Stomach smooth muscle (tissue), 2 donors: ENCODE measurements around the gene VWA7.

Source experiments
- H3K27ac ChIP-seq: one replicate; pipeline ENCODE4 v1.7.0; 2013; ENCODE audit warnings: mild to moderate bottlenecking, low read length, inconsistent platforms
- H3K27me3 ChIP-seq, 2 donors: one replicate each; pipeline ENCODE4 v1.7.0; 2013; ENCODE audit warnings: low read length in 2 of 2; ENCODE audit not compliant: insufficient read depth in 2 of 2, control insufficient read depth in 1 of 2
- H3K36me3 ChIP-seq, 2 donors: one replicate each; pipeline ENCODE4 v1.7.0; 2013; ENCODE audit warnings: low read length in 2 of 2; ENCODE audit not compliant: control insufficient read depth in 2 of 2, insufficient read depth in 2 of 2
- H3K4me1 ChIP-seq: one replicate; pipeline ENCODE4 v1.7.0; 2013; ENCODE audit warnings: low read length; ENCODE audit not compliant: control insufficient read depth, insufficient read depth
- H3K4me3 ChIP-seq, 2 donors: one replicate each; pipeline ENCODE4 v1.7.0; 2013; ENCODE audit warnings: low read length in 2 of 2
- H3K9ac ChIP-seq, 2 donors: one replicate each; pipeline ENCODE4 v1.7.0; 2013; ENCODE audit warnings: low read length in 2 of 2, mild to moderate bottlenecking in 1 of 2
- H3K9me3 ChIP-seq, 2 donors: one replicate each; pipeline ENCODE4 v1.7.0; 2013; ENCODE audit warnings: low read length in 2 of 2; ENCODE audit not compliant: control insufficient read depth in 2 of 2
- donor health status: healthy.
- donor health status: Pancreatic carcinoma.

The VWA7 gene

DNA sequence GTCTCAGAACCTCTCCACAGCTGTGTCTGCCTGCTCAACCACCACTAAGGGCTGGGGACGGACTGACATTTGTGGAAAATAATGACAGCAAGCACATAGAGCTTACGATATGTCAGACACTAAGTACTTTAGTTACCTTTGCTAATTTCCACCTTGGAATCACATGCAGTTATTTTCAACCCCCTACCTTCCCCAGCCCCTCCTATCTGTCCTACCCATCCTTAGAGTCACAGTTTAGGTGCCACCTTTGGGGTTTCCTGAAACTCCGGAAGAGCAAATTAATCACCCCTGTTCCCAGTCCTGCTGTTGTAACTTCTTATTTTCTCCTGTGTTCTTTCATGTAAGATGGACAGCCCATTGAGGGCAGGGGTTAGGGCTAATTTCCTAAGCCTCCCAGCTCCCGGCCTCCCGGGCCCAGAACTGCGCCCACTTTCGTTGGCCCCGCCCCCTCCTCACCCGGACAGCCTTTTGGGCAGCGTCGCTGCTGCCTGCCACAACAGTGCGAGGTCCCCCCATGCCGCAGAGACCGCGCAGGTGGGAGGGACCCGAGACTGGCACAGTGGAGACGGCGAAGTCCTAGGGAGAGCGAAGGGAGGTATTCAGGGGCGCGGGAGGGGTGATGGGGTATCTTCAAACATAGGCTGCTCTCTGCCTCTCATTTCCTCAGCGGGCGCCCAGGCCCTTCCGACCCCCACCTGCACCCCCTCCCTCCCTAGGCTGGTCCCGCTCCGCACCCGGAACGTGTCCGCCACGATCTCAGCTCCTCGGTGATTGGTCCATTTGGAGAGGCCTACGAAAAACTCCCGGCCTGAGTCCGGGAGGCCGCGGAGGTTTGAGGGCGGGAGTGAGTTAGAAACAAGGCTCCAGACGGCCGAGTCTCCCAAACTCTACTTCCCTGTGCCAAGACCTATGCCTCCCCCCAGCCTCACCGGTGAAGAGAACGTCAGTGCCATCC is 49.1 kb downstream of the VWA7 start:
- H3K9me3 ChIP-seq = no peaks in the 10 kb centered on the region
- H3K4me1 ChIP-seq = peaks cover 27% of the 10 kb centered on the region
- H3K9ac ChIP-seq = peak overlapping the region; percentile 87 to 90

DNA sequence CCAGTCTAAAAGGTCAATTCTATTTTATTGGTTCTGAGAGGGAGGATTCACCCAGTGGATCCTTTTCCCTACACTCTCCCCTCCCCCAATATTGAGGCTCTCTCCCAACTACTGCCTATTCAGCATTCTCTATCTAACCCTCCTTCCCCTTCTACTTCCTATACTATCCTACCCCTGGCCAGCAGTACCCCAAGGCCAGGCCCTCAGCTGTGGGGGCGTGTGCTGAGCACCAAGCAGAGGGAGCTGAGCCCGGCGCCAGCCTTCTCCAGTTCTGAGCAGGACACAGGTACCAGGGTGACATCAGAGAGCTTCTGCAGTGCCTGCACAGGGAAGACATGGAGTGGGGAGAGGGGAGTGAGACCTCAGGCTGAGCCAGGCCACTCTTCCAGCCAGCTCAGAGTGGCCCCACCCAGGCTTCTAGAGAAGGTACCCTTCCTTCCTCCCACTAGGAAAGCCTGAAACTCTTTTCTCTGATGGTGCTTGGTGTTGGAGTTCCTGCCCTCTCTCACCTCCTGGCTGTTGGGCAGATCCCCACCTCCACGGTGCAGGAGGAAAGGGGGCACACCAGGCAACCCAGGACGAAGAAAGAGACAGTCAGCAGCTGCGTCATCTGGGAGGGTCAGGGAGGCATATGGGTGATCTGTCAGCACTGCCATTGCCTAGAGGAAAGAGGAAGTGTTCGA is 50.0 kb downstream of the VWA7 start:
- peak overlapping the region; percentile 21 to 87 for H3K9ac ChIP-seq
- H3K4me1 ChIP-seq = peaks cover 27% of the 10 kb centered on the region

More for the DNA sequence above, 49.1 kb downstream of the VWA7 start:
- Histone ChIP-seq H3K27ac (peak overlapping the region; percentile 93), H3K27me3 (no peaks in the 10 kb centered on the region), H3K36me3 (peaks cover 19 to 28% of the 10 kb centered on the region in 2 donors), H3K4me3 (peak overlapping the region; percentile 93)

DNA sequence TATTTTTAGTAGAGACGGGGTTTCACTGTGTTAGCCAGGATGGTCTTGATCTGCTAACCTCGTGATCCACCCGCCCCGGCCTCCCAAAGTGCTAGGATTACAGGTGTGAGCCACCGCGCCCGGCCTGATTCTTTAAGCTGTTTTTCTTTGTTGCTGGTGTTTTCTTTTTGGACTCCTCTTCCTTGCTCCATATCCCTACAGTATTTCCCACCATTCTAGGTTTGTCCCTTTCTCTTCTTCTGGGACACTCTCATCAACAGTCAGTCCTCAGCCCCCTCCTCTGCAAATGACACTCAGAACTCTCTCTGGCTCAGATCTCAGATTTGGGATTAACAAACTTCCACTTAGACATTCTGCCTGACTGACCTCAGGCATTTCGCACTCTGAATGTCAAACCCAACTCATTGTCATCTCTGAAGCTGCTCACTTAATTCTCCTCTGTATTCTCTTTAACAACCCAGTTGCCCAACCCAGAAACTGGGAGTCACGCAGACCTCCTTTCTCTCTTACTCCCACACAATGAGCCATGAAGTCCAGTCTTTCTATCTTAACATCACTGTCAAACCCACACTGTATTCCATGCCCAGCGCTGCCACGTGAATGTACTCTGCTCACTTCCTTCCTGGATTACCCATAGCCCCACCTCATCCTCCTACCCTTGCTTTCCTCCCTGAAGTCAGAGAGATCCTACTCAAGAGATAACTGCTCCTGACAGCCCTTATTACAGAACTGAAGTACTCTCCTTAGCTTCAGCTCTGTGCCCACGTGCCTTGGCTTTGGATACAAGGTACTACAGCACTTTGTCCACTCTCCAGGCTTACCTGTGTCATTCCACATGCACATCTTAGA is 51.4 kb downstream of the VWA7 start:
- no peaks in the 10 kb centered on the region for H3K9me3 ChIP-seq
- no peak overlapping the region for H3K27ac ChIP-seq
- no peak overlapping the region for H3K4me3 ChIP-seq
- no peaks in the 10 kb centered on the region for H3K27me3 ChIP-seq
- peaks cover 26% of the 10 kb centered on the region for H3K4me1 ChIP-seq
- peaks cover 11 to 18% of the 10 kb centered on the region in 2 donors for H3K36me3 ChIP-seq
- H3K9ac ChIP-seq = no peak overlapping the region

More for the DNA sequence above, 50.0 kb downstream of the VWA7 start:
- Histone ChIP-seq H3K27ac (peak overlapping the region; percentile 93), H3K9me3 (no peaks in the 10 kb centered on the region), H3K4me3 (peak overlapping the region in 1 of 2 donors; percentile 93), H3K36me3 (peaks cover 18 to 25% of the 10 kb centered on the region in 2 donors), H3K27me3 (no peaks in the 10 kb centered on the region)

DNA sequence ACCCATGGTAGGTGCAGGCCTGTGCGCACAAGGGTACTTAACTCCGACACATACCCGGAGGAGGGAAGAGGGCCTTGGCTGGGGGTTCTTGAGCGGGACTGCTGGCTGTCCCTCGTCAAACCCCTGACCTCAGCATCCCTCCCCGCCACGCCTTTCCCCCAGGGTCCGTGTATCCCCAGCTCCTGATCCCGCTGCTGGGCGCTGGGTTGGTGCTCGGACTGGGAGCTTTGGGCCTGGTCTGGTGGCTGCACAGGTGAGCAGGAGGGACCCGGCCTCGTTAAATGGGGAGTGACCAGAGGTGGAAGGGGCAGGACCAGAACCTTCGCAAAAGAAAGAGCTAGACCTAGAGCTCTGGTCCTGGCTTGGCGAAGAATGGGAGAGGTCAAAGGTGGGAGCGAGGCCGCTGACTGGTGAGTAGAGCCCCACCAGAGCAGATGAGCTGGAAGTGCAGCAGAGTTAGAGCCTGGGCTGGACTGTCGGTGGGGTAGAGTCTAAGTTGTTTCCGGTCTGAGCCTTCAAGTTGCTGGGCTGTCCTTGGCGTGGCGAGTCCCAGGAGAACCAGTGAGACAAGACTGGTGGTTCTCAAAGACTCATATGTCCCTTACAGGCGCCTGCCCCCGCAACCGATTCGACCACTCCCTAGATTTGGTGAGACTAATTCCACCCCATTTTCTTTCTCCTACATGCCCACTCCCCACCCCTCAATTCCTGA is 53.0 kb downstream of the VWA7 start:
- no peak overlapping the region for H3K27ac ChIP-seq
- no peak overlapping the region for H3K9ac ChIP-seq
- peaks cover 11 to 18% of the 10 kb centered on the region in 2 donors for H3K36me3 ChIP-seq
- no peak overlapping the region for H3K4me3 ChIP-seq
- H3K27me3 ChIP-seq = no peaks in the 10 kb centered on the region
- no peaks in the 10 kb centered on the region for H3K9me3 ChIP-seq
- H3K4me1 ChIP-seq = peaks cover 16% of the 10 kb centered on the region

DNA sequence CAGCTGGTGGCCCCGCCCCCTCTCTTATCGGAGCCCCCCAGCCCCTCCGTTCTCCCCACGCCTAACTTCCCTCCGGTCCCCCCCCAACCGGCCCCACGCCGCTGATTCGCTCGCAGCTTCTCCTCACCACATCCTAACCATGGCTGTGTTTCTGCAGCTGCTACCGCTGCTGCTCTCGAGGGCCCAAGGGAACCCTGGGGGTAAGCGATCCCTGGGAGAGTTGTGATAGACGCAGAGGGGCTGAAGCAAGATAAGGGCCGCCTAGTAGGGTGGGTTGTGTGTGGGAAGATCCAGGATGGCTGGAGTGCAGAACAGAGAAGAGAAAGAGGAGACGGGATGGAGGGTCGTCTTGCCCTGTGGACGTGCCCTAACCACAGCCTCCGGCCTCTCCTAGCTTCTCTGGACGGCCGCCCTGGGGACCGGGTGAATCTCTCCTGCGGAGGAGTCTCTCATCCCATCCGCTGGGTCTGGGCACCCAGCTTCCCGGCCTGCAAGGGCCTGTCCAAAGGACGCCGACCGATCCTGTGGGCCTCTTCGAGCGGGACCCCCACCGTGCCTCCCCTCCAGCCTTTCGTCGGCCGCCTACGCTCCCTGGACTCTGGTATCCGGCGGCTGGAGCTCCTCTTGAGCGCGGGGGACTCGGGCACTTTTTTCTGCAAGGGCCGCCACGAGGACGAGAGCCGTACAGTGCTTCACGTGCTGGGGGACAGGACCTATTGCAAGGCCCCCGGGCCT is 53.7 kb downstream of the VWA7 start, which contains the start of gene MPIG6B:
MPIG6B (plus strand) TSS at position 129 of the 735 bp plus-strand sequence; CDS start at position 140, 11 bp downstream.
- Histone ChIP-seq H3K27ac (no peak within 1 kb of the TSS), H3K4me1 (peaks cover 9% of the 10 kb centered on the region), H3K9me3 (no peaks in the 10 kb centered on the region), H3K9ac (no peak within 1 kb of the TSS), H3K27me3 (no peaks in the 10 kb centered on the region), H3K4me3 (no peak within 1 kb of the TSS), H3K36me3 (peaks cover 11 to 18% of the 10 kb centered on the region in 2 donors)

DNA sequence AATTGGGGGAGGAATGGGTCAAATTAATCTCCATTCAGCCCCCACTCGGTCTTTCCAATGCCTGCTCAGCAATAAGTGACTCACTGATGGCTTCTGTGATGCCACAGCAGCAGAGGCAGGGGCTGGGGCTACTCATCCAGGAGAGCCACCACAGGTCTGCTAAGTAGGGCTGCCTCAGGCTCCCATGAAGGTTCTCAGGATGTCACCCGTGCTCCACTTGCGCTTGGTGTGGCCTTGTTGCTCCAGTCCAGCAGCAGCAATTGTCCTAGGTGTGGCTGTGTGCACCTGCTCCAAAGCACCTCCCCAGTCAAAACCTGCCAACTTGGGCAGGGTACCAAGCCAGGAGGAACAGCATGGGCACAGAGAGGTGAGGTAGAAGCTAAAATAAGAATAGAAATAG is 55.0 kb downstream of the VWA7 start:
- Histone ChIP-seq H3K27ac (no peak overlapping the region), H3K36me3 (peaks cover 10 to 14% of the 10 kb centered on the region in 2 donors), H3K9me3 (no peaks in the 10 kb centered on the region), H3K4me3 (no peak overlapping the region), H3K27me3 (no peaks in the 10 kb centered on the region), H3K9ac (no peak overlapping the region), H3K4me1 (no peaks in the 10 kb centered on the region)

DNA sequence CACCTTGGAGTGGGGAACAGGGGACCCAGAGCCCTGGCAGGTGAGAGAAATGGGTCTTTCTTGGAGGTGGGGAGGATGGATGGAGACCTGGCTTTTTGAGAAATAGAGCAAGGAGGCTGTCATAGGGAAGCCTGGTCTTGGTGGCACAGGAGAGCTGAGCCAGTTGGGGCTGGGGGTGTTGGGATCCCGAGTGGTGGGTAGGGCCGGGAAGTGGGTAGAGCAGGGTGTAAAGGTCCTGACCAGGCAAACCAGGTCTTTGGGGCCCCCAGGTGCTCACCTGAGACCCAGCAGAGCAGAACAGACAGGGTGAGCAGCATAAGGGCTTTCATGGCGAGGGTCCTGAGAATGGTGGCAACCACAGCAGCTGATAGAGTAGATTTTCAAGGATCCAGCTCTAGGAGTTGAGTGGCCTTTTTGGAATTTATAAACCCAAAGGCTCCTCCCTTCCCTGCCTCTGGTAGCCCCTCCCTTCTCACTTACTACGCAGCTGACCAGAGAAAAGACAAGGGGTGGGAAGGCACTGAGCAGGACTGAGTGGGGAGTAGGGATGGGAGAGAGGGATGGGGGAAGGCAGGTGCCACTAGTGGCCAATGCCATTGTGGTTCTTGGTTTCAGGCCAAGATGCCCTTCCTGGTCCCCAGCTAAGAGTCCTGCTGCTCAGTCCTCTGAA is 55.6 kb downstream of the VWA7 start, which contains the start of gene LY6G6C:
LY6G6C (minus strand) TSS at position 396 of the 670 bp plus-strand sequence; CDS start at position 329, 67 bp downstream.
- Histone ChIP-seq H3K9ac (no peak within 1 kb of the TSS), H3K4me1 (no peaks in the 10 kb centered on the region), H3K4me3 (no peak within 1 kb of the TSS), H3K27ac (no peak within 1 kb of the TSS), H3K36me3 (peaks cover 8% of the 10 kb centered on the region in 2 donors), H3K27me3 (no peaks in the 10 kb centered on the region), H3K9me3 (no peaks in the 10 kb centered on the region)

DNA sequence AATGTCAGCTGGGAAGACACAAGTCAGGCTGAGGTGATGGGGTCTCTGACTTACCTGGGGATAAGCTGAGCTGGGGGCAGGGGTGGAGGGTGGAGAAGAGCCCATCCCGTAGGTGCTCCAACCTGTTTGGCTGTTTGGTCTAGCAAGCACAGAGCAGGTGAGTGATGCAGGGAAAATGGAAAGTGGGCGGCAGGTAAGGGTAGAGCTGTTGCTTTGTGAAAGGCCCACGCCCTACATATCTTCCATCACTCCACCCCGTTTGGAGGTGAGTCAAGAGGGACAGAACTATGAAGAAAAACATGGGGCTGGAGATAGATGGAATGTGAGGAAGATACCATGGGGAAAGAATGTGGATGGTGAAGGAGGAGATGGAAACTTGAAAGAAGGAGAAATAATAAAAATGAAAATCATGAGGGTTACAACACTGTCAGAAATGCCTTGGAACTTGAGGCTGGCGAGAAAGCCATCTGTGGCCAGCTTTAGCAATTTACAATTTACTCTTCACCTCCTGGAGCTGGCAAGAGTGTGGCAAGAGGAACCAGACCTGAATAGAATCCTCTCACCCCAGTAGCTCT is 56.8 kb downstream of the VWA7 start:
- H3K27ac ChIP-seq = no peak overlapping the region
- no peaks in the 10 kb centered on the region for H3K9me3 ChIP-seq
- no peaks in the 10 kb centered on the region for H3K27me3 ChIP-seq
- no peak overlapping the region for H3K9ac ChIP-seq
- H3K36me3 ChIP-seq = peaks cover 0 to 2% of the 10 kb centered on the region in 2 donors
- peaks cover 3% of the 10 kb centered on the region for H3K4me1 ChIP-seq
- no peak overlapping the region for H3K4me3 ChIP-seq

DNA sequence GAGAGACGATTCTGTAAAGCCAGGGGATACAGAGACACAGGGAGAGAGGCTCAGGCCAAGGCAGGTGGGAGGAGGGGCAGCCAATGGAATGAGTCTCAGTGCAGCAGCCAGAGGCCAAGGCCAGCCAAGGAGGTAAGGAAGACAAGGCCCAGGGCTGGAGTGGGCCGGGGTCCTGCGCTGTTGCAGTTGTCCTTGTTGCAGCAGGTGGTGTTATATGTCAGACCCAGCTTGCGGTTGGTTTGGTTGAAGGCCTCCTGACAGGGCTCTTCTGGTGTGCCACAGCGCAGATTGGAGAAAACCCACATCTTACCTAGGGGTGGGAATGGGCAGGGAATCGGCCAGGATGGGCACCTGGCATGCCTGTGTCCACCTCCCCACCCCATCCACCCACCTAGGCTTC is 58.1 kb downstream of the VWA7 start:
- Histone ChIP-seq H3K27me3 (no peaks in the 10 kb centered on the region), H3K27ac (no peak overlapping the region), H3K9me3 (no peaks in the 10 kb centered on the region), H3K4me3 (no peak overlapping the region), H3K9ac (no peak overlapping the region), H3K4me1 (peaks cover 7% of the 10 kb centered on the region), H3K36me3 (no peaks in the 10 kb centered on the region)
